ENCODE measurements around the gene C10orf90.

Gene C10orf90

GRCh38 chr10:126376956-126377355, 293.5 kb downstream of the C10orf90 start:
- no peak for DNase-seq (ENCODE audit: extremely low spot score)
- CTCF ChIA-PET: no interaction called here
- POLR2A ChIA-PET: no interaction called here
- TF ChIP-seq NFRKB (IDR thresholded peaks at IDR 0.05) (no peak), L3MBTL2 (conservative IDR thresholded peaks at IDR 0.05) (no peak), PKNOX1 (IDR thresholded peaks at IDR 0.05) (no peak), CTBP1 (IDR thresholded peaks at IDR 0.05; ENCODE audit: borderline replicate concordance) (no peak), FOXK2 (IDR thresholded peaks at IDR 0.05) (no peak), TARDBP (IDR thresholded peaks at IDR 0.05) (no peak), LEF1 (IDR thresholded peaks at IDR 0.05; ENCODE audit: borderline replicate concordance) (no peak), FOXA1 (IDR thresholded peaks at IDR 0.05) (no peak), SP1 (IDR thresholded peaks at IDR 0.05) (no peak)

- POLR2A ChIA-PET: no interaction called here
- CTCF ChIA-PET: no interaction called here
- DNase-seq (ENCODE audit: extremely low spot score): no peak
- TF ChIP-seq NFRKB (IDR thresholded peaks at IDR 0.05) (no peak), ZNF384 (IDR thresholded peaks at IDR 0.05) (no peak), LEF1 (IDR thresholded peaks at IDR 0.05; ENCODE audit: borderline replicate concordance) (no peak), ELF4 (IDR thresholded peaks at IDR 0.05) (no peak), HDGF (IDR thresholded peaks at IDR 0.05; ENCODE audit: borderline replicate concordance) (no peak), FOXM1 (IDR thresholded peaks at IDR 0.05; ENCODE audit: borderline replicate concordance) (no peak), CTBP1 (IDR thresholded peaks at IDR 0.05; ENCODE audit: borderline replicate concordance) (no peak), SUZ12 (IDR thresholded peaks at IDR 0.05) (no peak), FOXK2 (IDR thresholded peaks at IDR 0.05) (no peak), FOXA1 (IDR thresholded peaks at IDR 0.05) (no peak)
Measured at GRCh38 chr10:126375926-126376554, 294.5 kb downstream of the C10orf90 start.

- DNase-seq (ENCODE audit: extremely low spot score): no peak
- ChIA-PET POLR2A (no interaction called here), CTCF (no interaction called here)
- TF ChIP-seq FOXM1 (IDR thresholded peaks at IDR 0.05; ENCODE audit: borderline replicate concordance) (no peak), BHLHE40 (IDR thresholded peaks at IDR 0.05; ENCODE audit: borderline replicate concordance) (no peak), FOXA1 (IDR thresholded peaks at IDR 0.05) (no peak), CTBP1 (IDR thresholded peaks at IDR 0.05; ENCODE audit: borderline replicate concordance) (no peak), SP1 (IDR thresholded peaks at IDR 0.05) (no peak), HDGF (IDR thresholded peaks at IDR 0.05; ENCODE audit: borderline replicate concordance) (no peak), L3MBTL2 (conservative IDR thresholded peaks at IDR 0.05) (no peak), ELF4 (IDR thresholded peaks at IDR 0.05) (no peak)
Measured at GRCh38 chr10:126375299-126375698, 295.2 kb downstream of the C10orf90 start.

Measured in HEK293T (cell line).